Transverse colon (tissue), 4 donors: ENCODE measurements around the gene DLGAP1. TPM values are rescaled to one million over a fixed set of nuclear protein-coding genes. Genes with fewer than 3 reads are reported as not detected.

Source experiments
- DNase-seq: peaks from one replicate; pipeline ENCODE4 v3.0.0-alpha.2; 2019
- H3K27ac ChIP-seq, 4 donors: fragments of 200-600 bp; sonication (generic); 2 replicates each; pipeline ENCODE4 v1.5.1; 2016 to 2018; ENCODE audit warnings: inconsistent platforms in 4 of 4
- H3K27me3 ChIP-seq: fragments of 200-600 bp; sonication (generic); 2 replicates; pipeline ENCODE4 v1.5.1; 2017; ENCODE audit warnings: inconsistent platforms
- H3K36me3 ChIP-seq, 4 donors: fragments of 200-600 bp; sonication (generic); 2 replicates each; pipeline ENCODE4 v1.5.1; 2017 to 2019; ENCODE audit warnings: inconsistent platforms in 4 of 4
- H3K4me1 ChIP-seq, 4 donors: fragments of 200-600 bp; sonication (generic); 2 replicates each; pipeline ENCODE4 v1.5.1; 2017 to 2020; ENCODE audit warnings: inconsistent platforms in 4 of 4
- H3K4me3 ChIP-seq, 4 donors: fragments of 200-600 bp; sonication (generic); 1 replicate in 1 of 4; 2 replicates in 3 of 4; pipeline versions ENCODE4 v1.5.1 to v1.6.1; 2017 to 2019; ENCODE audit warnings: inconsistent platforms in 4 of 4
- H3K9me3 ChIP-seq, 2 donors: fragments of 200-600 bp; sonication (generic); 2 replicates each; pipeline ENCODE4 v1.5.1; 2017 to 2019; ENCODE audit warnings: inconsistent platforms in 2 of 2
- EP300 ChIP-seq: sonication (generic); formaldehyde crosslinking; IDR thresholded peaks from one replicate; pipeline ENCODE4 v1.6.1; 2017; ENCODE audit warnings: antibody characterized with exemption, low read depth
- POLR2A ChIP-seq: fragments of 450-650 bp; IDR thresholded peaks from one replicate; pipeline ENCODE4 v1.6.1; 2016; ENCODE audit warnings: antibody characterized with exemption, mild to moderate bottlenecking, moderate library complexity
- POLR2AphosphoS5 ChIP-seq, 3 donors: sonication (generic); formaldehyde crosslinking; IDR thresholded peaks; one replicate each; pipeline ENCODE4 v1.6.1; 2016; ENCODE audit warnings: antibody characterized with exemption in 3 of 3
- WGBS, 2 donors: methylation state at CpG; one replicate each; pipeline ENCODE4 v1.1.5; 2018; ENCODE audit warnings: low coverage in 1 of 2; 5-methylcytosine and 5-hydroxymethylcytosine counted together
- in situ Hi-C, 4 donors: fragments of 200-750 bp; cut with MboI; loops; one replicate each; pipeline versions ENCODE4 v1.15.0 to v1.15.1; 2017; ENCODE audit warnings: low sequenced_read_pairs in 3 of 4, low pct_ligation_motif_present in 1 of 4, low pct_unique_long_range_greater_than_20kb in 1 of 4
- intact Hi-C: fragments of 100-400 bp; cut with DNase I; formaldehyde crosslinking; loops from one replicate; pipeline ENCODE4 v1.15.1; 2023; ENCODE audit warnings: low total_unique reads
- total RNA-seq, 4 donors: library from RNA; depleted of rRNA; stranded (reverse); fragments of >200 nt; gene quantifications; one replicate each; pipeline ENCODE4 v1.1.0, GENCODE V29; 2016
- TF ChIP-seq, protein P1 (sequence below), 5 experiments: fragments of 200-600 bp in 3 of 5; fragments of 450-650 bp in 2 of 5; sonication (generic) in 3 of 5; IDR thresholded peaks; 1 replicate in 2 of 5; 2 replicates in 3 of 5; pipeline ENCODE4 v1.5.1; 2016 to 2017; ENCODE audit warnings: antibody characterized with exemption in 5 of 5, inconsistent platforms in 3 of 5, mild to moderate bottlenecking in 2 of 5, moderate library complexity in 1 of 5

DLGAP1 gene
- total RNA-seq, 4 donors from 2014 or later, result 2.7 to 7.2 (median 3.3) TPM

DNA sequence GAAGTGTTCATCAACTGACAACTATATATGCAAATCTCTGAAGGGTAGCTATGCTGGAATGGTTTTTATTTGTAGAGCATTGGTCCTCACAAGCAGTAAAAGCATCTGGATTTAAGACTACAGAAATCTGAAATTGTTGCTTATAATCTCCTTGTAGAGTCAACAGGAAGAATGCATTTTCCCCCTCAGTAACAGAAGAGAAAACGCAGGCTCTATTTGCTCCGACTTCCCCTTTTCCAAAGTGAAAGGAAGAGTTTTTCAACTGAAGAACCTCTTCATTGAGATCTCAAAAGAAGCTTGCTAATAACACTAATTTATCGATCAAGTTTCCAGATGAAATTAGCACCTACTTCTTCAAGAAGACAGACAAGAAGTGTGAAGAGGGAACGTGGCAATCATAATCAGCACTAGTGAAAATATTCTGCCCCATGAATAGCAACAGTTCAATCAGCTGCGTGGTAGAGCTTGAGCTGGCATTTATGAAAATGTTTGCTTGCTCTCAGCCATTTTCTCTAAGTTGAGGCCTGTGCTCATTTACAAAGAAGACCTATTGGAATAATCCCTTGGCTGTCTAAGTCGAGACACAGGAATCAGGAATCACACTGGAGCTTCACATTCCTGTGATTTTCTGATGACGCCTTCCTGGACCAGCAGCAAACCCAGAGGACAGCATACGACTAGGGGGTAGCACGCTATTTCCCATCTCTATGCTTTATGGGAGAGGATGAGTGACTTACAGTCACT, 961.4 kb downstream of the DLGAP1 start:
- TF ChIP-seq EP300 (no peak), POLR2A (no peak), POLR2AphosphoS5 (IDR thresholded peaks at IDR 0.05) (no peak)
- TF ChIP-seq, protein P1, sequence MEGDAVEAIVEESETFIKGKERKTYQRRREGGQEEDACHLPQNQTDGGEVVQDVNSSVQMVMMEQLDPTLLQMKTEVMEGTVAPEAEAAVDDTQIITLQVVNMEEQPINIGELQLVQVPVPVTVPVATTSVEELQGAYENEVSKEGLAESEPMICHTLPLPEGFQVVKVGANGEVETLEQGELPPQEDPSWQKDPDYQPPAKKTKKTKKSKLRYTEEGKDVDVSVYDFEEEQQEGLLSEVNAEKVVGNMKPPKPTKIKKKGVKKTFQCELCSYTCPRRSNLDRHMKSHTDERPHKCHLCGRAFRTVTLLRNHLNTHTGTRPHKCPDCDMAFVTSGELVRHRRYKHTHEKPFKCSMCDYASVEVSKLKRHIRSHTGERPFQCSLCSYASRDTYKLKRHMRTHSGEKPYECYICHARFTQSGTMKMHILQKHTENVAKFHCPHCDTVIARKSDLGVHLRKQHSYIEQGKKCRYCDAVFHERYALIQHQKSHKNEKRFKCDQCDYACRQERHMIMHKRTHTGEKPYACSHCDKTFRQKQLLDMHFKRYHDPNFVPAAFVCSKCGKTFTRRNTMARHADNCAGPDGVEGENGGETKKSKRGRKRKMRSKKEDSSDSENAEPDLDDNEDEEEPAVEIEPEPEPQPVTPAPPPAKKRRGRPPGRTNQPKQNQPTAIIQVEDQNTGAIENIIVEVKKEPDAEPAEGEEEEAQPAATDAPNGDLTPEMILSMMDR (IDR thresholded peaks at IDR 0.05), result no peak

DNA sequence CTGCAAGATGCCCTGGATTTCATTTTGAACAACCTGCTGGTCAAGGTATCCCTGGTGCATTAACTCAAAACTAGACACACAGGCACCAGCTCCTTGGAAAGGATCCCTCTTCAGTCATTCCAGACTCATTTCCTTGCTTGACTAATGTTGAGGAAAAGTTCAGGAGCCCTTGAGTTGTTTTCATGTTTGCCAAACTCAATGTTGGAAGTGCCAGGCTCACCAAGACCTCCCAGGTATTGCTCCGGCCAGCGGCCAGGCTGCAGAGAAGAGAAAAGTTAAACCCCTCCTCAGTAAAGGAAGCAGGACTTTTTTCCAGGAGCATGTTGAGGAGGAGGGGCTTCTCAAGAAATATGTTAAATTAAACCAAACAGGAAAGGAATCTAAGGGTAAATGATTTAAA, 962.4 kb downstream of the DLGAP1 start:
- intact Hi-C loops (no loop called here), in situ Hi-C loops (no loop called here)
- Histone ChIP-seq H3K9me3 (no peaks in the 10 kb centered on the region), H3K27ac (no peak overlapping the region), H3K4me1 (no peaks in the 10 kb centered on the region), H3K27me3 (no peaks in the 10 kb centered on the region), H3K36me3 (no peaks in the 10 kb centered on the region), H3K4me3 (no peak overlapping the region)
- WGBS, 2 donors, result 92 to 97% methylated on average over 2 of the region's 2 CpGs
- DNase-seq, result no peak
- TF ChIP-seq POLR2A, result no peak
- TF ChIP-seq, protein P1 (IDR thresholded peaks at IDR 0.05), result no peak
- no peak for TF ChIP-seq EP300
- TF ChIP-seq POLR2AphosphoS5 (IDR thresholded peaks at IDR 0.05), result no peak

More for the DNA sequence above, 961.4 kb downstream of the DLGAP1 start:
- Histone ChIP-seq H3K27ac (no peak overlapping the region), H3K36me3 (no peaks in the 10 kb centered on the region), H3K4me3 (no peak overlapping the region), H3K27me3 (peaks cover 2% of the 10 kb centered on the region), H3K4me1 (peaks cover 0 to 1% (median 0%) of the 10 kb centered on the region in 4 donors), H3K9me3 (no peaks in the 10 kb centered on the region)
- no peak for DNase-seq
- WGBS, 2 donors, result 65 to 88% methylated on average over 4 to 9 of the region's 9 CpGs
- intact Hi-C loops, result no loop called here
- in situ Hi-C loops, result no loop called here

DNA sequence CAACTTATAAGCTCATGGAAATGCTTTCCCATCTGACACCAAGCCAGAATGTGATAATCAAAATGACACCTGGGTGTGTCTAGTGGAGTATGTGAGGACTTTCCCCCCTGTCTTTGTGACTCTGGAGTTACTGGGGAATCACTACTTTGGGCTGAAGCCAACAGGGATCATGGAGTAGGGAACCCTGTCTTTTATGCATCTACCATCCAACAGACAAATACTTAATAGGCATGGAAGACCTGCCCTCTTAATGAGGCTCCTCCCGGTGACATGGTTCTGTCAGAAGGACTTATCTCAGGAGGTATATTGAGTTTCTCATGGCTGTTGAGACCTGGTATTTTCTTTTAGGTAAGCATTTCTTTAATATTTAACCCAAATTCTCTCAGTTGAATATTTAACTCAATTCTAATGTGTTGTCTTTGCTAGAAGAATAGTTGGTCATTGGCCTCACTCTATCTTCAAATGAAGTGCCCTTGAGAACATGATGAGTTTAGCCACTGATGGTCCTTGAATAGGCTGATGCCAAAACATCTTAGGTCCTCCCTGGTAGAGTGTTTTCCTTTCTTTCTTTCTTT, 963.0 kb downstream of the DLGAP1 start:
- Histone ChIP-seq H3K36me3 (no peaks in the 10 kb centered on the region), H3K9me3 (no peaks in the 10 kb centered on the region), H3K27me3 (no peaks in the 10 kb centered on the region), H3K4me3 (no peak overlapping the region), H3K4me1 (no peaks in the 10 kb centered on the region), H3K27ac (no peak overlapping the region)
- intact Hi-C loops, result no loop called here
- TF ChIP-seq, protein P1 (IDR thresholded peaks at IDR 0.05), result no peak
- TF ChIP-seq POLR2A, result no peak
- TF ChIP-seq POLR2AphosphoS5 (IDR thresholded peaks at IDR 0.05), result no peak
- TF ChIP-seq EP300, result no peak
- 95% methylated on average over 1 of the region's 1 CpG; no CpG with 5 or more reads in 1 of the 2 donors for WGBS, 2 donors
- no peak for DNase-seq
- in situ Hi-C loops, result no loop called here

DNA sequence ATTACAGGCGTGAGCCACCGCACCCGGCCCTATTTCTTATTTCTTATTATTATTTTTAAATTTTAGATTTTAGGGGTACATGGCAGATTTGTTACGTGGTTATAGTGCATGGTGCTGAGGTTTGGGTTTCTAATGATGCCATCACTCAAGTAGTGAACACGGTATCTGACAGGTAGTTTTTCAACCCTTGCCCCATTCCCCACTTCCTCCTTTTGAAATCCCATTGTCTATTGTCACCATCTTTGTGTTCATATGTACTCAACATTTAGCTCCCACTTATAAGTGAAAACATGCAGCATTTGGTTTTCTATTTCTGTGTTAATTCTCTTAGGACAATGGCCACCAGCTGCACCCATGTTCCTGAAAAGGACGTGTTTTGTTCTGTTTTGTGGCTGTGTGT, 965.6 kb downstream of the DLGAP1 start:
- no peak for DNase-seq
- H3K4me3 ChIP-seq, result no peak overlapping the region
- WGBS, 2 donors, result 89 to 90% methylated on average over 5 to 6 of the region's 6 CpGs
- H3K9me3 ChIP-seq, result no peaks in the 10 kb centered on the region
- in situ Hi-C loops, result no loop called here
- H3K27me3 ChIP-seq, result no peaks in the 10 kb centered on the region
- H3K4me1 ChIP-seq, result no peaks in the 10 kb centered on the region
- intact Hi-C loops, result no loop called here
- no peak overlapping the region for H3K27ac ChIP-seq
- no peak for TF ChIP-seq EP300
- no peak for TF ChIP-seq POLR2AphosphoS5 (IDR thresholded peaks at IDR 0.05)
- TF ChIP-seq POLR2A, result no peak
- TF ChIP-seq, protein P1 (IDR thresholded peaks at IDR 0.05), result no peak
- no peaks in the 10 kb centered on the region for H3K36me3 ChIP-seq
